Dedifferentiated amniotic fluid mesenchymal stem cell (primary cell): Measurements from ENCODE around the gene SOX6.
"Not testable (repeated sequence)": the region's sequence is repeated elsewhere in the genome, so short reads cannot be mapped to it uniquely, and the experiment has no call there.

Experiments used
- DNase-seq: peaks from one replicate; pipeline ENCODE4 v3.0.0-alpha.2; 2016; ENCODE audit errors: extremely low spot score

Gene SOX6

GRCh38 chr11:16356057-16356760 is at the start of gene SOX6:
Gene SOX6, minus strand, starts transcription at chr11:16356546. Its CDS starts 15,298 bp downstream, at chr11:16341248.
- DNase-seq = no peak

GRCh38 chr11:16404781-16405285 is 48.5 kb upstream of the SOX6 start:
- DNase-seq = no peak

GRCh38 chr11:16403851-16404250 is 47.5 kb upstream of the SOX6 start:
- no peak for DNase-seq

GRCh38 chr11:16403448-16403803 is 47.1 kb upstream of the SOX6 start:
- DNase-seq = no peak

GRCh38 chr11:16402654-16403447 is 46.5 kb upstream of the SOX6 start:
- DNase-seq = no peak

GRCh38 chr11:16397390-16397789 is 41.0 kb upstream of the SOX6 start:
- DNase-seq = no peak

- peak; percentile 42 for DNase-seq
These were observed 39.3 kb upstream of the SOX6 start for GRCh38 chr11:16395601-16396000.

GRCh38 chr11:16394947-16395346 is 38.6 kb upstream of the SOX6 start:
- no peak for DNase-seq

- DNase-seq = no peak
These were observed 37.0 kb upstream of the SOX6 start for GRCh38 chr11:16393340-16393739.

- DNase-seq = no peak
These were observed 36.3 kb upstream of the SOX6 start for GRCh38 chr11:16392616-16393015.

GRCh38 chr11:16390826-16391225 is 34.5 kb upstream of the SOX6 start:
- not testable (repeated sequence) for DNase-seq

GRCh38 chr11:16385099-16385498 is 28.8 kb upstream of the SOX6 start:
- DNase-seq = no peak

GRCh38 chr11:16382638-16383380 is 26.5 kb upstream of the SOX6 start:
- DNase-seq = peak; percentile 75

GRCh38 chr11:16382186-16382585 is 25.8 kb upstream of the SOX6 start:
- DNase-seq = no peak

GRCh38 chr11:16380941-16381568 is 24.7 kb upstream of the SOX6 start:
- no peak for DNase-seq

- no peak for DNase-seq
These were observed 22.6 kb upstream of the SOX6 start for GRCh38 chr11:16378906-16379305.

GRCh38 chr11:16377746-16378145 is 21.4 kb upstream of the SOX6 start:
- no peak for DNase-seq

- DNase-seq = not testable (repeated sequence)
These were observed 19.3 kb upstream of the SOX6 start for GRCh38 chr11:16375664-16376063.

GRCh38 chr11:16373768-16374167 is 17.4 kb upstream of the SOX6 start:
- DNase-seq = no peak

- DNase-seq = no peak
These were observed 16.0 kb upstream of the SOX6 start for GRCh38 chr11:16372355-16372754.

GRCh38 chr11:16367252-16367651 is 10.9 kb upstream of the SOX6 start:
- DNase-seq = no peak
